Measurements from ENCODE around the gene SH2B2.

DNA sequence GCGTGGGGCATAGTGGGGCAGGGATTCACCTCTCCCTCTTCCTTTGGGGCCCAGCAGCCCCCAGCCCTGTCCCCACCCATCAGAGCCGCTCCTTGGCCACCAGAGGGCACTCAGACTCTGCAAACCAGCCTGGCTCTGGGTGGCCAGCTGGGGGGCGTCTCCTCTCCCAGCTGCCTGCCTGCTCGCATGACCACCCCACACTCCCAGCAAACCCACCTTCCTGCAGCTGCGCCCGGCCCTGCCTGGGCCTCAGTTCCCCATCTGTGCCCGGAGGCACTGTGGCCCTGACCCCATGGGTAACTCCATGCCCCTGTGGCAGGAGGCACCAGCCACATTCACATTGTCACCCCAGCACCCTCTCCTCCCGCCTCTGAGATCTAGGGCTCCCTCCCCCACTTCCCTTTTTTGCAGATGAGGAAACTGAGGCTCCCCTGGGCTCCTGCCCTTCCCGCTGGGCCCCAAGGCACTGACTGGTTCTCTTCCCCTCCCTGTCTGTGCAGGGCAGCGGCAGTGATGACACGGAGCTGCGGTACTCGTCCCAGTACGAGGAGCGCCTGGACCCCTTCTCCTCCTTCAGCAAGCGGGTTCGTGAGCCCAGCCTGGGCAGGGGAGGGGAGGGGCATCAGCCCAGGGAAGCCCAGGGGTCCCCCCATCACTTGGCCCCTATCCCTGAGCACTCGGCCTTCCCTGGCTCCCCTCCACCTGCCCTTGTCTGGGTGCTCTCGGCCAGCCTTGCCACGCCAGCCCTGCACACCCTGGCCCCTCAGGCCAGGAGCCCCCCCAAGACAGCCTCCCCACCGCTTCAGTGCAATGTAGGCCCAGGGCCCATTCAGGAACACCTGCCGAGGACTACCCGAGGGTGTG lies 6.9 kb upstream of the SH2B2 start:
- TF ChIP-seq, protein P1, sequence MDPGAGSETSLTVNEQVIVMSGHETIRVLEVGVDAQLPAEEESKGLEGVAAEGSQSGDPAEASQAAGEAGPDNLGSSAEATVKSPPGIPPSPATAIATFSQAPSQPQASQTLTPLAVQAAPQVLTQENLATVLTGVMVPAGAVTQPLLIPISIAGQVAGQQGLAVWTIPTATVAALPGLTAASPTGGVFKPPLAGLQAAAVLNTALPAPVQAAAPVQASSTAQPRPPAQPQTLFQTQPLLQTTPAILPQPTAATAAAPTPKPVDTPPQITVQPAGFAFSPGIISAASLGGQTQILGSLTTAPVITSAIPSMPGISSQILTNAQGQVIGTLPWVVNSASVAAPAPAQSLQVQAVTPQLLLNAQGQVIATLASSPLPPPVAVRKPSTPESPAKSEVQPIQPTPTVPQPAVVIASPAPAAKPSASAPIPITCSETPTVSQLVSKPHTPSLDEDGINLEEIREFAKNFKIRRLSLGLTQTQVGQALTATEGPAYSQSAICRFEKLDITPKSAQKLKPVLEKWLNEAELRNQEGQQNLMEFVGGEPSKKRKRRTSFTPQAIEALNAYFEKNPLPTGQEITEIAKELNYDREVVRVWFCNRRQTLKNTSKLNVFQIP (CRISPR knock-in tag; IDR thresholded peaks at IDR 0.05; ENCODE audit: borderline replicate concordance, low read depth), result no peak
- TF ChIP-seq ISL1 (CRISPR knock-in tag; IDR thresholded peaks at IDR 0.05) (no peak), TCF4 (CRISPR knock-in tag; IDR thresholded peaks at IDR 0.05; ENCODE audit: borderline replicate concordance) (no peak; the same call in 1 of the 2 replicates), TOX (CRISPR knock-in tag; IDR thresholded peaks at IDR 0.05; ENCODE audit: borderline replicate concordance) (no peak), CSRNP3 (CRISPR knock-in tag; IDR thresholded peaks at IDR 0.05) (no peak)
